Medulla oblongata (tissue), 1 donor: ENCODE measurements around the gene CEP250.
"Not testable (repeated sequence)": the region's sequence is repeated elsewhere in the genome, so short reads cannot be mapped to it uniquely, and the experiment has no call there.

Source experiments
- DNase-seq: peaks from one replicate; pipeline ENCODE4 v3.0.0-alpha.2; 2015; ENCODE audit errors: extremely low spot score

Gene CEP250

GRCh38 chr20:35454881-35455609 is at the start of gene CEP250:
CEP250 (plus strand) TSS chr20:35455598; CDS start chr20:35462368, 6,770 bp downstream.
- peak; percentile 96 for DNase-seq

GRCh38 chr20:35405775-35406174 is 49.6 kb upstream of the CEP250 start:
- DNase-seq, result no peak

- DNase-seq, result no peak
These were observed 47.1 kb upstream of the CEP250 start for GRCh38 chr20:35408270-35408669.

GRCh38 chr20:35409542-35409941 is 45.9 kb upstream of the CEP250 start:
- no peak for DNase-seq

DNA sequence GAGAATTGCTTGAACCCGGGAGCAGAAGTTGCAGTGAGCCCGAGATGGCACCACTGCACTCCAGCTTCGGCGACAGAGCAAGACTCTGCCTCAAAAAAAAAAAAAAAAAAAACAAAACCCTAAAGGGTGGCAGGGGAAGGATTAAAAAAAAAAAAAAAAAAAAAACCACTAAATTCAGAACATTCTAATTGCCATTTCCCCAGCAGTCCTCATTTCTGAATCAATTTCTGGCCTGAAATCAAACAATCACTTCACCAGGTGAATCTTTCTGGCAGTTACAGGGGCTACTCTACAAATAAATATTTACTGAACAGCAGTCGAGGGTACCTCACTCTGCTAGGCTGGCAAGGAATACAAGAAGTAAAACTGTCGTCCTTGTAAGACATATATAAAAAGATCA is 44.8 kb upstream of the CEP250 start:
- no peak for DNase-seq

- DNase-seq, result no peak
These were observed 34.1 kb upstream of the CEP250 start for GRCh38 chr20:35421322-35421721.

- DNase-seq, result no peak
These were observed 23.6 kb upstream of the CEP250 start for GRCh38 chr20:35431621-35432429.

DNA sequence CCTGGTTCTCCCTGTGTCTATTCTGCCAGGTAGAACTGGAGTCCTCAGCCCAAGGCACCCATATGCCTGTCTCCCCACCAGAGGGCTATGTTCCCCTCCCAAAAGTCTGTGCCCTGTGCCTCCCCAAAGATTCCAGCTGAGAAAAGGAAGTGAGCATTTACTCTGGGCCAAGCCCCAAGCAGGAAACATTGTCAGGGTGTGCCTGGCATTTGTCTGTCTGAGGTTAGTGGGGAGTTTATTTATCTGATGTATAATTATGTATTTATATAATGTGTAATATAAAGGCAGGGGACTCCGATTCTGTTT is 23.0 kb upstream of the CEP250 start:
- DNase-seq, result no peak

- DNase-seq, result no peak
These were observed 22.1 kb upstream of the CEP250 start for GRCh38 chr20:35433337-35433736.

GRCh38 chr20:35434085-35435005 is 21.1 kb upstream of the CEP250 start:
- no peak for DNase-seq

DNA sequence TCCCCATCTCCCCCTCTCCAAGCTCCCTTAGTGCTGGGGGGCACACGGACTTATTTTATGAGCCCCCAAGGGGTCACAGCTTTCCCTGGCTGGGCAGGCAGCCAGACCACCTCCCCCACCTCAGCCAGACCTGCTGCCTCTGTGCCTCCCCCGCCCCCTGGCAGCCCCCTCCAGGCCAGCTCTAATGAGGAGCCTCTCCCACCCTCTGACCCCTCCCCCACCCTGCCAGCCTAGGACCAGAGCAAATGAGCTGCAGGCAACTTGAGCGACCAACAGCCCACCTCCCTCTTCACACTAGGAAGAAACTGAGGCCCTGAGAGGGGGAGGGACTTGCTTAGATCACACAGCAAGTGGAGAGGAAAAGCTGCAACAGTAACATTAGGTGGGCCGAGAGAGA is 19.2 kb upstream of the CEP250 start:
- DNase-seq, result no peak

DNA sequence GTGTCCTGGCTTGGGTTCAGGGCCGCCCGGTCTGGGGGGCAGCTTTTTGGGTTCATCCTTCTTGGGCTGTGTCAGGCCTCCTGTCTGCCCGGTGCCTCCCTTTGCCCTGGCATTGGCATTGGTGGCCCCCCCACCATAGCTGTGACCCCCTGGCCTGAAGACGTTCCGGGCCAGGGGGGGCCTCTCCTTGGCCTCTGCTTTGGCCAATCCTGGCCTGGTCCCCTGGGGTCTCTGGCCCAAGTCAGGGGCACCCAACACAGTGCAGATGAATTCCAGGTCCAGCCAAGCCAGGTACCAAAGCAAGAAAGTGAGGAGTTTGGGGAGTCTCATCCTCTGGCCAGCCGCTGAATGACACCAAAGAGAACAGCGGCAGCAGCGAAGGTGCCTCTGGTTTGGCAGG is 17.8 kb upstream of the CEP250 start:
- no peak for DNase-seq

- DNase-seq, result no peak
These were observed 12.4 kb upstream of the CEP250 start for GRCh38 chr20:35443003-35443402.

GRCh38 chr20:35444226-35444625 is 11.2 kb upstream of the CEP250 start:
- DNase-seq, result no peak

- DNase-seq, result no peak
These were observed 8.9 kb upstream of the CEP250 start for GRCh38 chr20:35446356-35447078.

DNA sequence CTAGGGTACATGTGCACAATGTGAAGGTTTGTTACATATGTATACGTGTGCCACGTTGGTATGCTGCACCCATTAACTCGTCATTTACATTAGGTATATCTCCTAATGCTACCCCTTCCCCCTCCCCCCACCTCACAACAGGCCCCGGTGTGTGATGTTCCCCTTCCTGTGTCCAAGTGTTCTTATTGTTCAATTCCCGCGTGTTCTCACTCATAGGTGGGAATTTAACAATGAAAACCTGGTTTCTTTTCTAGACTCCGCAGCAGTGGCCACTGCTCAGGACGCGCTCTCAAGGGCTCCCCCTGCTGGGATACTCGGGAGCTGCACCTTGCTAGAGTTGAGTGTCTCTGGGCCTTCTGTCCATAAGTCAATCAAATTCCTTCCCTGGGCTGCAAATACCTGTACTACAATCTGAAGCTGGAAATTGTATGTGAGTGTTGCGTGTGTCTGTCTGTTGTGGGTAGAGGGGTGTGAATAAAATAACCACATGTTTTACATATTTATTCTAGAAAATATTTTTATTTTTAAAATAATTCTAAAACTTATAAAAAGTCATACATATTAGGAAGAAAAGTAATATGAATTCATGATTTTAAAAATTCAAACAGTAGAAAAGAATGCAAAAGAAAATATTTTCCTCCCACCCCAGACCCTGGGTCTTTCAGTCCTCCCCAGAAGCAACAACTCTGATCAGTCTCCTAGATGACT is 8.2 kb upstream of the CEP250 start:
- DNase-seq, result peak; percentile 86

GRCh38 chr20:35448788-35449373 is 6.5 kb upstream of the CEP250 start:
- no peak for DNase-seq

DNA sequence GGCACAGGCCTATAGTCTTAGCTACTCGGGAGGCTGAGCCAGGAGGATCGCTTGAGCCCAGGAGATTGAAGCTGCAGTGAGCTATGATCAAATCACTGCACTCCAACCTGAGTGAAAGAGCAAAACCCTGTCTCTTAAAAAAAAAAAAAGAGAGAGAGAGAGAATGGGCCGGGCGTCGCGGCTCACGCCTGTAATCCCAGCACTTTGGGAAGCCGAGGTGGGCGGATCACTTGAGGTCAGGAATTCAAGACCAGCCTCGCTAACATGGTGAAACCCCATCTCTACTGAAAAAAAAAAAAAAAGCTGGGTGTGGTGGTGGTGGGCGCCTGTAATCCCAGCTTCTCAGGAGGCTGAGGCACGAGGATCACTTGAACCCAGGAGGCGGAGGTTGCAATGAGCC is 5.5 kb upstream of the CEP250 start:
- not testable (repeated sequence) for DNase-seq

DNA sequence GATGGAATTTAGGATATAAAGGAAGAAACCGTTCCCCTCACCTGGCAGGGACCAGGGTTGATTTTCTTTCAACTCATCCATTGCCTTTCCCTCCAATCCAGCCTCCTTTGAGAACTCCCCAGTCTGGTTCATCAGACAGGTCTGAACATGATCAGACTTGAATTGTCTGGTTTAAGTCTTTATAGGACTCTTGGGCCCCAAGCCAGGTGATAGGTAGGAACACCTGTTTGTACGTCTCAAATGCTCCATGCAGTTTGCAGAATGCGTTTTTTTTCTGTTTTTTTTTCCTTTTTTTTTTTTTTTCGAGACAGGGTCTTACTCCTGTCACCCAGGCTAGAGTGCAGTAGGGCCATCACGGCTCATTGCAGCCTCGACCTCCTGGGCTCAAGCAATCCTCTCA is 4.1 kb upstream of the CEP250 start:
- no peak for DNase-seq

GRCh38 chr20:35453647-35454046 is 1.8 kb upstream of the CEP250 start:
- DNase-seq, result no peak

DNA sequence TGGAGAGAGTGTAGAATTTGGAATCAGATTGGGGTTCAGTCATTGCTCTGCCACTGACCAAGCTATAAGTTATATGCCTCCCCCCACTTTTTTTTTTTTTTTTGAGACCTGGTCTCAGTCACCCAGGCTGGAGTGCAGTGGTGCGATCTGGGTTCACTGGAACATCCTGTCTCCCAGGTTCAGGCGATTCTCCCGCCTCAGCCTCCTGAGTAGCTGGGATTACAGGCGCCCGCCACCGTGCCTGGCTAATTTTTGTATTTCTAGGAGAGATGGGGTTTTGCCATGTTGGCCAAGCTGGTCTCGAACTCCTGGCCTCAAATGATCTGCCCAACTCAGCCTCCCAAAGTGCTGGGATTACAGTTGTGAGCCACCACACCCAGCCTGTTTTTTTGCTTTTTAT is 1.3 kb downstream of the CEP250 start:
- DNase-seq, result not testable (repeated sequence)
